Stimulated activated CD4-positive, alpha-beta T cell treated with anti-CD3 and anti-CD28 coated beads, TNF-alpha, amount 100 ng/mL, for 4 hours (primary cell): ENCODE measurements around the gene PLCL1.

Source experiments
- DNase-seq, 3 experiments: peaks; one replicate each; pipeline ENCODE4 v3.0.0-alpha.2; 2020; ENCODE audit warnings: low read depth in 3 of 3

PLCL1 gene

DNA sequence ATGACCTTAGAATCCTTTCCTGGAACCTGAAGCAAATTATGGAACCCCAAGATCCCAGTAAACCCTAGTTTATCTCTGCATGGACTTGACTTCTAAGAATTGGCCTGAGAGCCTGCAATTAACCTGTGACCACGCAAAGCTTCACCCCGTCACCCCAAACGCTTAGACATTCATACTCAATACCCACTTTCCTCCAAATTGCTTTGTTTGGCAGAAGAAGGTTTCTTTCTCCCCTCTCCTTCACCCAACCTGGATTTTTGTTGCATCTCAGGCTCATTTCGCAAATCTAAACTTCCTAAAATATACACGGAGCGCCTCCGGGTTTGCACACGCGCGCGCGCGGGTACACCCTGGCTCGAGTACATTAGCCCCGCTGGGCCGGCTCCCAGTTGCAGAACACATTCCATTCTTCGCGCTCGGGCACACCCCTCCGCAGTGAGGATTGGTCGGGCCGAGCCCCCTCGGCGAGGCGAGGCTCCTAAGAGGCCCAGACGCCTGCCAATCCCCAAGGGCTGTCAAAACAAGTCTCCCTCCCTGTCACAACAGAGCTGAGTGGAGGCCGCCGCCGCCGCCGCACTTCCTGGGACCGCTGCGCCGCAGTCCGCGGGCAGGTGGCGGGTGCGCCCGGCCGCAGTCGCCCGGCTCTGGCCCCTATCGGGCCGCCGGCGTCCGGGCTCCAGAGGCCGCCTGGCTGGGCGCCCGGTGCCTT, at the start of gene PLCL1:
PLCL1 (plus strand) TSS at position 545 of the 709 bp plus-strand sequence.
- peak; percentile 69 to 85 (median 82) for DNase-seq

GRCh38 chr2:197759013-197759412, 45.4 kb upstream of the PLCL1 start:
- no peak for DNase-seq

DNA sequence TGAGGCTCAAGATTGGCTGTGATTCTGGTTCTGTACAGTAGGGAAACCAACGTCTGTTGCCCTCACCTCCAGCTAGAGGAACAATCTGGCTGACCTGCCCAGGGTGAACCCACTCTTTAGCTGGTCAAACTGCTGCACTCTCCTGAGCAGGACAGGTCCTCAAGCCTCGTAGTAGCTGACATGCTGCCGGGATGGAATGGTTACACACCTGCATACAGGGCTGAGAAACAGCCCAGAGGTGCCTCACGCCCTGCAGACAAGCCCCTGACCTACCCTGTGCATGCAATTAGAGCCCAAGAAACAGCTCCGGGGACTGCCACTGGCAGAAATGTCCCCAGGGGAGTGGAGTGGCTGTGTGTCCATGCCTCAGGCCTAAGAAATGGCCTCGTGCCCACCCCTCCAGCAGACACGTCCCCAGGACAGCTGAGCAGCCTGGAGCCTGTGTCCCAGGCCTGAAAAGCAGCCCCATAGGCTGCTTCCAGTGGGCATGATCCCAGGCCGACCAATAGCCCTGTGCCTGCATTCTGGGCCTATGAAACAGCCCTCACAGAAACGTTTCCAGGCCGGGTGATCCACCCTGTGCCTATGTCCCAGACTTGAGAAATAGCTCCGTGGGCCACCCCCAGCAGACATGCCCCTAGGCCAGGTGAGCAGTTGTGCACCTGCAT, 44.6 kb upstream of the PLCL1 start:
- no peak for DNase-seq

GRCh38 chr2:197760293-197760657, 44.1 kb upstream of the PLCL1 start:
- DNase-seq: no peak

- DNase-seq: no peak
Observed at GRCh38 chr2:197777823-197778407, 26.5 kb upstream of the PLCL1 start.

DNA sequence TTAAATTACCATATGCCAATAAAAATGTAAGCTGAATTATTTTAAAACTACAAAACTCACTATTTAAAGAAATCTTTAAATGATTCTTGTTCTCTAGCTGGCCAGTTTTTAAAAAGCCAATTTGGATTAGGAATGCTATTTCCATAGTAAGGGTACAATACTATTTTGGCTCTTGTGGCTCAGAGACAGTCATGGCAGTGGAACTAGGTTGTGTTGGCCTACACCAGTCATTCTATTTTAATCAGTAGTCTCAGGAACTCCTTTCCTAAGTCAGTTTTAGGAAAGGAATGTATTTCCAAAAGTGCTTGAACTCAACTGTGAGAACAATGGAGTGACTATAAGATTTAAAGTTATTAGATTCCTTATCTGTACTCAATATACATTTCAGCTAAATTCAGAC, 25.1 kb upstream of the PLCL1 start:
- DNase-seq: no peak

- no peak for DNase-seq
Observed at GRCh38 chr2:197782126-197782525, 22.3 kb upstream of the PLCL1 start.

- DNase-seq: no peak
Observed at GRCh38 chr2:197784956-197785941, 19.1 kb upstream of the PLCL1 start, which contains the start of gene BOLL. TSS of gene BOLL (minus strand) at chr2:197785319. CDS start at chr2:197781850, 3,469 bp downstream.

DNA sequence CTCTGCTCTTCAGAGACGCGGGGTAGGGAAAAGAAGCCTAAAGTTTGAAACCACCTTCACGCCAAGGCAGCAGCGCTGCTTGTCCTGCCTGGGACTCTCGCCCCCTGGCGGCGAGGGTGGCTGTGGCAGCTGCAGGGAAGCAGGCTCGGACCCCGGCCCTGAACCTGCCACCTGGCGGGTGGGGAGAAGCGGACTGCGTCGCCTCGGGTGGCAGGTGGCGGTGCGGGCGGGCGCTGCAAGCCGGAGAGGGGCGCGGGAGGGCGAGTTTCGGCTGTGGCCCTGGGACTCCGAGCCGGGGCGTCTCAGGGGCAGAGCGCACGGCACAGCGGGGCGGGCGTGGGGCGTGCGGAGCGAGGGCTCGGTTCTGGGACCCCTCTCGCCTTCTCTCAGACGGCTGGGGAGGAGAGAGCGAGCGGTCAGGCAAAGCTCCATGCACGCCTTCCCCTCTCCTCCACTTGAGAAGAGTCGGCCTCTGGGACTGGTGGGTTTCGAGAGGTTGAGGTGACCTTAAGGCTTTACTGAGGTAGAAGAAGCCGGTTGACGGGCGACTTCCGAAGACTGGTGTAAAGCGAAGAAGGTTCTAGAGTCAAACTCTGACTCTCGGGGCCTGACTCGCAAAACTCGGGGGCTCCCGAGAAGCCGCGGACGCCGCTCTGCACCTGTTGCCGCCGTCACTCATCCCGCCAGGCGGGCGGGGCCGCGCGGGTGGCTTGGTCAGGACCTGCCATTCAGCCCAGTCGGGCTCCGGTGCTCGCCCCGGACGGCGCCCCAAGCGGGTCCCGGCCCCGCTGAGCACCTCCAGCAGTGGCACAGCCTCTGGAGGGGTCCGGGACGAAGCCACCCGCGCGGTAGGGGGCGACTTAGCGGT, 18.1 kb upstream of the PLCL1 start:
- peak in 1 of 3 experiments; percentile 39 for DNase-seq

- no peak for DNase-seq
Observed at GRCh38 chr2:197793456-197793855, 10.9 kb upstream of the PLCL1 start.

DNA sequence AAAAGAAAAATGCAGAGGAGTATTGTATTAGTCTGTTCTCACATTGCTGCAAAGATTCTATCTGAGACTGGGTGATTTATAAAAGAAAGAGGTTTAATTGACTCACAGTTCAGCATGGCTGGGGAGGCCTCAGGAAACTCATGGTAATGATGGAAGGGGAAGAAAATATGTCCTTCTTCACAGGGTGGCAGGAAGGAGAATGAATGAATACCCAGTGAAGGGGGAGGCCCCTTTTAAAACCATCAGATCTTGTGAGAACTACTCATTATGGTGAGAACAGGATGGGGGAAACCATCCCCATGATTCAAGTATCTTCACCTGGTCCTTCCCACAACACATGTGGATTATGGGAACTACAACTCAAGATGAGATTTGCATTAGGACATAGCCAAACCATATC, 9.1 kb upstream of the PLCL1 start:
- no peak for DNase-seq

GRCh38 chr2:197798187-197798586, 6.2 kb upstream of the PLCL1 start:
- DNase-seq: no peak

- no peak for DNase-seq
Observed at GRCh38 chr2:197799068-197799467, 5.3 kb upstream of the PLCL1 start.

GRCh38 chr2:197800091-197800490, 4.3 kb upstream of the PLCL1 start:
- DNase-seq: no peak

- DNase-seq: no peak
Observed at GRCh38 chr2:197801033-197801432, 3.4 kb upstream of the PLCL1 start.

GRCh38 chr2:197803033-197803444, 1.4 kb upstream of the PLCL1 start:
- DNase-seq: no peak

- peak in 1 of 3 experiments; percentile 31 for DNase-seq
Observed at GRCh38 chr2:197804758-197805714, 643 bp downstream of the PLCL1 start.

GRCh38 chr2:197805715-197806633, 1.6 kb downstream of the PLCL1 start:
- DNase-seq: no peak

DNA sequence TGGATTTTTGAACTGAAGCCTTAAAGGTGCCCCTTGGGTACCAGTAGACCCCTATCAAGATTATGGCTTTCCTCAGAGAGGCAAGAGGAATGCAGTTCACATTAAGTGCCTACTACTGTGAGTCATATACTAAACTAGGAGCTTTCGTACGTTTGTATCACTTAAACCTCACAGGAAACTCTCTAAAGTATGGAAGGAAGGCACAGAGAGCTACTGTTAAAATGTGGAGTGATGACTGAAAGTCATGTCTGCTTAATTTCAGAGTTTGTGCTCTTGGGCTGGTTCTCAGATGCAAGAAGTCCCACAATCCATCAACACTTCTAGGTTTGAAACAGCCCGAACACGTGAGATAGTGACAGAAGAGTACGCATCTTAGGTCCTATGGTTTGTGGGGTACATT, 4.7 kb downstream of the PLCL1 start:
- no peak for DNase-seq
